ENCODE results near the gene NPLOC4.

NPLOC4 gene

GRCh38 chr17:81644976-81645952, 8.4 kb upstream of the NPLOC4 start (continued):
- TF ChIP-seq EGR2 (tag by site-specific recombination; IDR thresholded peaks at IDR 0.05; ENCODE audit: low read depth) (0 out of 2 replicates have a peak, but pooled peaks have one; percentile 16), GLI4 (tag by site-specific recombination; IDR thresholded peaks at IDR 0.05) (no peak)

- Histone ChIP-seq H3K27ac (ENCODE audit: extremely low read depth, low read depth, low read length) (no peak overlapping the region), H3K36me3 (ENCODE audit: control insufficient read depth in 2 of 2, insufficient read depth in 1 of 2, low read length in 2 of 2) (peaks cover 0 to 6% of the 10 kb centered on the region in 2 experiments; a peak in 1 of 3 replicates), H3K4me1 (ENCODE audit: control insufficient read depth, insufficient read depth, low read length) (no peaks in the 10 kb centered on the region), H3K4me3 (ENCODE audit: low read depth, low read length) (no peak overlapping the region), H3K9me3 (ENCODE audit: control insufficient read depth, insufficient read depth, low read depth, low read length) (no peaks in the 10 kb centered on the region)
- ChIA-PET CTCF (interaction anchor here (0.5 kb wide), 1 partner anchor 19 kb away, joined by 3 read pairs; no protein-coding TSS in a partner anchor), POLR2A (interaction anchor here (0.5 kb wide), 1 partner anchor 212 kb away, joined by 3 read pairs; no protein-coding TSS in a partner anchor)
- TF ChIP-seq ZFHX2 (tag by site-specific recombination; conservative IDR thresholded peaks at IDR 0.05) (0 out of 2 replicates have a peak, but pooled peaks have one; percentile 24), PRDM6 (tag by site-specific recombination; IDR thresholded peaks at IDR 0.05) (no peak), ZNF24 (tag by site-specific recombination; IDR thresholded peaks at IDR 0.05) (no peak), ZNF560 (tag by site-specific recombination; IDR thresholded peaks at IDR 0.05; ENCODE audit: borderline replicate concordance) (no peak), IKZF3 (tag by site-specific recombination; IDR thresholded peaks at IDR 0.05) (no peak)
These were observed 7.6 kb upstream of the NPLOC4 start for GRCh38 chr17:81644496-81644895.

- H3K4me3 ChIP-seq (ENCODE audit: low read depth, low read length), result no peak overlapping the region
- POLR2A ChIA-PET, result no interaction called here
- TF ChIP-seq INSM2 (tag by site-specific recombination; IDR thresholded peaks at IDR 0.05) (no peak), PBX3 (CRISPR knock-in tag; IDR thresholded peaks at IDR 0.05) (no peak), ZNF580 (tag by site-specific recombination; IDR thresholded peaks at IDR 0.05) (no peak), ZBTB11 (tag by site-specific recombination; conservative IDR thresholded peaks at IDR 0.05; ENCODE audit: low read depth) (no peak), ZBTB7A (tag by site-specific recombination; IDR thresholded peaks at IDR 0.05; ENCODE audit: low read depth) (no peak), ZNF214 (tag by site-specific recombination; IDR thresholded peaks at IDR 0.05; ENCODE audit: borderline replicate concordance) (no peak), ZNF2 (tag by site-specific recombination; IDR thresholded peaks at IDR 0.05) (no peak), HOXD13 (CRISPR knock-in tag; IDR thresholded peaks at IDR 0.05; ENCODE audit: borderline replicate concordance) (no peak), ZNF600 (tag by site-specific recombination; IDR thresholded peaks at IDR 0.05) (no peak), KLF9 (tag by site-specific recombination; IDR thresholded peaks at IDR 0.05; ENCODE audit: low read depth) (no peak), REST (tag by site-specific recombination; IDR thresholded peaks at IDR 0.05) (no peak)
These were observed 5.0 kb upstream of the NPLOC4 start for GRCh38 chr17:81641825-81642489.

More at GRCh38 chr17:81641825-81642489, 5.0 kb upstream of the NPLOC4 start:
- H3K36me3 ChIP-seq (ENCODE audit: control insufficient read depth in 2 of 2, insufficient read depth in 1 of 2, low read length in 2 of 2), result peaks cover 0 to 6% of the 10 kb centered on the region in 2 experiments; a peak in 1 of 3 replicates
- CTCF ChIA-PET, result no interaction called here
- H3K4me1 ChIP-seq (ENCODE audit: control insufficient read depth, insufficient read depth, low read length), result 0 out of 2 replicates have a peak, but pooled peaks cover 3% of the 10 kb centered on the region
- H3K9me3 ChIP-seq (ENCODE audit: control insufficient read depth, insufficient read depth, low read depth, low read length), result no peaks in the 10 kb centered on the region
- H3K27ac ChIP-seq (ENCODE audit: extremely low read depth, low read depth, low read length), result no peak overlapping the region

Data from HEK293 (cell line).